Activated CD8-positive, alpha-beta T cell treated with anti-CD3 and anti-CD28 coated beads, Interleukin-2, amount 10 ng/mL, durations not matched to agents 7 days and 5 days (primary cell): ENCODE measurements around the gene PDE11A. TPM values are rescaled to one million over a fixed set of nuclear protein-coding genes. Genes with fewer than 3 reads are reported as not detected.

Source experiments
- ATAC-seq: fragments of 150-1000 bp; cut with Tn5 transposase; one replicate; pipeline ENCODE4 v1.10.0; 2021; ENCODE audit warnings: moderate library complexity
- CTCF ChIA-PET: fragments of 350-600 bp; sonication (Branson Sonifier 250); formaldehyde crosslinking; loops from one replicate; lab custom pipeline; 2021; ENCODE audit warnings: antibody characterized with exemption; lab: Charles Lee
- POLR2A ChIA-PET: fragments of 350-600 bp; sonication (Branson Sonifier 250); formaldehyde crosslinking; loops from one replicate; lab custom pipeline; 2021; ENCODE audit warnings: antibody characterized with exemption; lab: Charles Lee
- DNase-seq: peaks from one replicate; pipeline ENCODE4 v3.0.0-alpha.2; 2020
- H3K27ac Mint-ChIP-seq: one replicate; pipeline ENCODE4 v1.8.0; 2021; ENCODE audit warnings: mild to moderate bottlenecking, mixed read lengths
- H3K27me3 Mint-ChIP-seq: one replicate; pipeline ENCODE4 v1.8.0; 2021; ENCODE audit warnings: low read depth, mixed read lengths
- H3K36me3 Mint-ChIP-seq: one replicate; pipeline ENCODE4 v1.8.0; 2021; ENCODE audit warnings: low read depth, mixed read lengths
- H3K4me1 Mint-ChIP-seq: one replicate; pipeline ENCODE4 v1.8.0; 2021; ENCODE audit warnings: low read depth, mixed read lengths
- H3K4me3 Mint-ChIP-seq: one replicate; pipeline ENCODE4 v1.8.0; 2021; ENCODE audit warnings: mild to moderate bottlenecking, mixed read lengths
- H3K9me3 Mint-ChIP-seq: one replicate; pipeline ENCODE4 v1.8.0; 2022; ENCODE audit warnings: mixed read lengths; ENCODE audit not compliant: insufficient read depth
- total RNA-seq, 2 experiments: library from RNA; stranded (reverse); gene quantifications; one replicate each; pipeline ENCODE4 v1.2.3, GENCODE V29; 2021

PDE11A gene
- total RNA-seq, 2 experiments from 2014 or later: not detected

GRCh38 chr2:177711483-177712265, 360.9 kb downstream of the PDE11A start:
- no peaks in the 10 kb centered on the region for H3K36me3 Mint-ChIP-seq
- no peak overlapping the region for H3K27ac Mint-ChIP-seq
- CTCF ChIA-PET: interaction anchor here (1.5 kb wide), 1 partner anchor 13 kb away, joined by 5 read pairs; no protein-coding TSS in a partner anchor
- H3K27me3 Mint-ChIP-seq: peaks cover 3% of the 10 kb centered on the region
- ATAC-seq: no peak
- H3K9me3 Mint-ChIP-seq: no peaks in the 10 kb centered on the region
- no peak for DNase-seq
- POLR2A ChIA-PET: no interaction called here
- no peaks in the 10 kb centered on the region for H3K4me1 Mint-ChIP-seq
- no peak overlapping the region for H3K4me3 Mint-ChIP-seq

- Mint-ChIP-seq H3K9me3 (no peaks in the 10 kb centered on the region), H3K27ac (no peak overlapping the region), H3K27me3 (peaks cover 3% of the 10 kb centered on the region), H3K36me3 (no peaks in the 10 kb centered on the region), H3K4me3 (no peak overlapping the region), H3K4me1 (no peaks in the 10 kb centered on the region)
- no peak for ATAC-seq
- ChIA-PET POLR2A (no interaction called here), CTCF (no interaction called here)
- DNase-seq: no peak
Measured at GRCh38 chr2:177710889-177711288, 361.7 kb downstream of the PDE11A start.

GRCh38 chr2:177709986-177710401, 362.6 kb downstream of the PDE11A start:
- no peak overlapping the region for H3K4me3 Mint-ChIP-seq
- no peaks in the 10 kb centered on the region for H3K36me3 Mint-ChIP-seq
- H3K27ac Mint-ChIP-seq: no peak overlapping the region
- ChIA-PET POLR2A (no interaction called here), CTCF (no interaction called here)
- no peak for ATAC-seq
- H3K9me3 Mint-ChIP-seq: no peaks in the 10 kb centered on the region
- peaks cover 8% of the 10 kb centered on the region for H3K27me3 Mint-ChIP-seq
- no peak for DNase-seq
- no peaks in the 10 kb centered on the region for H3K4me1 Mint-ChIP-seq

GRCh38 chr2:177708660-177709444, 363.7 kb downstream of the PDE11A start:
- peaks cover 5% of the 10 kb centered on the region for H3K27me3 Mint-ChIP-seq
- H3K4me1 Mint-ChIP-seq: no peaks in the 10 kb centered on the region
- H3K27ac Mint-ChIP-seq: no peak overlapping the region
- no peaks in the 10 kb centered on the region for H3K9me3 Mint-ChIP-seq
- ATAC-seq: no peak
- no peaks in the 10 kb centered on the region for H3K36me3 Mint-ChIP-seq
- POLR2A ChIA-PET: no interaction called here
- CTCF ChIA-PET: no interaction called here
- no peak overlapping the region for H3K4me3 Mint-ChIP-seq
- DNase-seq: no peak

- H3K4me1 Mint-ChIP-seq: no peaks in the 10 kb centered on the region
- CTCF ChIA-PET: no interaction called here
- POLR2A ChIA-PET: no interaction called here
- H3K27me3 Mint-ChIP-seq: peaks cover 7% of the 10 kb centered on the region
- no peaks in the 10 kb centered on the region for H3K9me3 Mint-ChIP-seq
- no peak overlapping the region for H3K4me3 Mint-ChIP-seq
- H3K36me3 Mint-ChIP-seq: no peaks in the 10 kb centered on the region
- ATAC-seq (no peak), DNase-seq (no peak)
- H3K27ac Mint-ChIP-seq: no peak overlapping the region
Measured at GRCh38 chr2:177708106-177708505, 364.5 kb downstream of the PDE11A start.

- no peak for DNase-seq
- no peak overlapping the region for H3K27ac Mint-ChIP-seq
- CTCF ChIA-PET: interaction anchor here (0.8 kb wide), 1 partner anchor 101 kb away, joined by 3 read pairs; no protein-coding TSS in a partner anchor
- no peaks in the 10 kb centered on the region for H3K4me1 Mint-ChIP-seq
- no peaks in the 10 kb centered on the region for H3K9me3 Mint-ChIP-seq
- no peak for ATAC-seq
- H3K4me3 Mint-ChIP-seq: no peak overlapping the region
- POLR2A ChIA-PET: no interaction called here
- H3K27me3 Mint-ChIP-seq: peaks cover 7% of the 10 kb centered on the region
- no peaks in the 10 kb centered on the region for H3K36me3 Mint-ChIP-seq
Measured at GRCh38 chr2:177705511-177706173, 366.9 kb downstream of the PDE11A start.

- ChIA-PET POLR2A (no interaction called here), CTCF (interaction anchor here (0.9 kb wide), 1 partner anchor 21 kb away, joined by 3 read pairs; no protein-coding TSS in a partner anchor)
- no peaks in the 10 kb centered on the region for H3K9me3 Mint-ChIP-seq
- no peak for ATAC-seq
- no peak overlapping the region for H3K4me3 Mint-ChIP-seq
- no peaks in the 10 kb centered on the region for H3K36me3 Mint-ChIP-seq
- no peaks in the 10 kb centered on the region for H3K4me1 Mint-ChIP-seq
- H3K27me3 Mint-ChIP-seq: peaks cover 7% of the 10 kb centered on the region
- no peak for DNase-seq
- no peak overlapping the region for H3K27ac Mint-ChIP-seq
Measured at GRCh38 chr2:177703159-177703558, 369.4 kb downstream of the PDE11A start.

GRCh38 chr2:177698281-177698680, 374.3 kb downstream of the PDE11A start:
- Mint-ChIP-seq H3K4me3 (no peak overlapping the region), H3K9me3 (no peaks in the 10 kb centered on the region), H3K27ac (no peak overlapping the region), H3K4me1 (no peaks in the 10 kb centered on the region), H3K27me3 (peaks cover 11% of the 10 kb centered on the region), H3K36me3 (no peaks in the 10 kb centered on the region)
- POLR2A ChIA-PET: no interaction called here
- CTCF ChIA-PET: no interaction called here
- ATAC-seq: no peak
- DNase-seq: no peak

- DNase-seq (no peak), ATAC-seq (no peak)
- no peaks in the 10 kb centered on the region for H3K36me3 Mint-ChIP-seq
- ChIA-PET CTCF (no interaction called here), POLR2A (no interaction called here)
- H3K4me3 Mint-ChIP-seq: no peak overlapping the region
- peaks cover 2% of the 10 kb centered on the region for H3K4me1 Mint-ChIP-seq
- H3K9me3 Mint-ChIP-seq: no peaks in the 10 kb centered on the region
- no peak overlapping the region for H3K27ac Mint-ChIP-seq
- H3K27me3 Mint-ChIP-seq: peaks cover 11% of the 10 kb centered on the region
Measured at GRCh38 chr2:177694348-177694747, 378.2 kb downstream of the PDE11A start.

- Mint-ChIP-seq H3K36me3 (no peaks in the 10 kb centered on the region), H3K27ac (no peak overlapping the region), H3K9me3 (no peaks in the 10 kb centered on the region), H3K4me3 (no peak overlapping the region), H3K27me3 (peaks cover 11% of the 10 kb centered on the region), H3K4me1 (peaks cover 2% of the 10 kb centered on the region)
- ATAC-seq: no peak
- ChIA-PET CTCF (no interaction called here), POLR2A (no interaction called here)
- DNase-seq: no peak
Measured at GRCh38 chr2:177693658-177694339, 378.8 kb downstream of the PDE11A start.

GRCh38 chr2:177692783-177693269, 379.8 kb downstream of the PDE11A start:
- peaks cover 11% of the 10 kb centered on the region for H3K27me3 Mint-ChIP-seq
- DNase-seq (no peak), ATAC-seq (no peak)
- ChIA-PET POLR2A (no interaction called here), CTCF (no interaction called here)
- H3K36me3 Mint-ChIP-seq: no peaks in the 10 kb centered on the region
- no peaks in the 10 kb centered on the region for H3K9me3 Mint-ChIP-seq
- peaks cover 2% of the 10 kb centered on the region for H3K4me1 Mint-ChIP-seq
- no peak overlapping the region for H3K4me3 Mint-ChIP-seq
- no peak overlapping the region for H3K27ac Mint-ChIP-seq
